ENCODE measurements around the gene RPS4Y1.

The RPS4Y1 gene

DNA sequence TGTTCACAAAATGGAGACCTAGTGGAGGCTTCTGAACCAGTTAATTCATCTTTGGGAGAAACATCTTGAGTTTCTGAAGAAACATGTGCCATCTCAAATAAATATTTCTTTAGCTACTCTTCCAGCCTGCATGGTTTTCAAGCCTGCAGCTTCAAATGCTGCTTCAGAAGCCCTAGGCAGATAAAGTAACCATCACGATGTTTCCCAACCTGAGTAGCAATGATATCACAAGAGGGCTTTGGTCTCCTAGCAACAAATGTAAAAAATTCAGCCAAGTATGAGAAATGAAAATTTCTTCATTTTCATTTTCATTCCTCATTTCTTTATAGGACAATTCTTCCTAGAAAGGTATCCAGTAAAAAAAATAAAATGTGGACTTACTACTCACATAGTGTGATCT lies 42.2 kb downstream of the RPS4Y1 start:
- no peak for DNase-seq (ENCODE audit: low spot score)

DNA sequence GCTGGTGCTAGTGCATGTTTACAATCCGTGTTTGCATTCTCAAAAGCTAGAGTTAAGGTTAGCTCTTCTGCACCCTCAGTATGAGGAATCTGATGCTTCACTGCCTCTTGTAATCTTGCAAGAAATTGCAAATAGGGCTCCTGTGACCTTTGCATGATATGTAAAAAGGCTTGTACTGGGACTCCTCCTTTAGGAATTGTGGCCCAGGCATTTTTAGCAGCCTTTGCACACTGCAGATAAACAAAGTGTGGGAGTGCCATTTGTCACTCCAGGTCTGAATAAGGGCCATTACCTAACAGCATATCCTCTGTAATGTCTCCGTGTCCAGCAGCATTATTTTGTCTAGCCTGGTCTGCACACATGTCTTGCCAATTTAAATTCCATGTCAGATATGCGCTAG lies 44.5 kb downstream of the RPS4Y1 start:
- no peak for DNase-seq (ENCODE audit: low spot score)

DNA sequence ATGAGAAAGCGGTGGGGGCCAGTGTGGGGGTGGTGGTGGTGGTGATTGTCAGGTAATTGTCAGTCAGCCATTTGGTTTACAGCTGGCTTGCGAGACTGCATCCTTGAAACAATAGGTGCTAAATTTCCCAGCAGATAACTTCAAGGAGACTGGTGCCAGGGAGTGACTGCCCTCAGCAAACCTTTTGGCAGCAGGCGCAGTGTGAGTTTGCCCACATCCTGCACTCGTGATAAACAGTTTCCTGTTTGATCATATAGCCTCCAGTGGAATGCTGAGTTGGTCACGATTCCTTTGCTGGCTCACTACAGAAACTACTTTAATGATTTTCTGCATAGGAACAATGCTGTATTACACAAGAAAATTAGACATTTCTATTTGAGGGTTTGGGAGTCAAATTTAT lies 46.0 kb downstream of the RPS4Y1 start:
- DNase-seq (ENCODE audit: low spot score): no peak

DNA sequence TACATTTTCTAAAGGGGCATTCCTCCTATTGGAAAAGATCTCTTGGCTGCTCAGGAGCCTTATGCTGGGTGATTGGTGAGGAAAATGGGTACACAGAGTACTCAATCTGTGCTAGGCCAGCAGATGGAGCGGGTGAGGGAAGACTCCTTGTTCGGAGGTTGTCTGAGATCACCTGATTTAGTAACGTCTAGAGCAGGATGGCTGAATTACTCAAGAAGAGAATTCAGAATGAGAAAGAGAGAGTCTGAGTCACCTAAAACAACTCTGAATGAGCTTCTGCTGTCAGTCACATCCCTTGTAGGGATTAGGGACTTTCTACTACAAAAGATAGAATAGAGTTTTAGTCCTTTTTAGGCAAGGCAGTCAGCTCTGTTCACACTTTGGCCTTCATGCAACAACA lies 46.6 kb downstream of the RPS4Y1 start:
- DNase-seq (ENCODE audit: low spot score): no peak

DNA sequence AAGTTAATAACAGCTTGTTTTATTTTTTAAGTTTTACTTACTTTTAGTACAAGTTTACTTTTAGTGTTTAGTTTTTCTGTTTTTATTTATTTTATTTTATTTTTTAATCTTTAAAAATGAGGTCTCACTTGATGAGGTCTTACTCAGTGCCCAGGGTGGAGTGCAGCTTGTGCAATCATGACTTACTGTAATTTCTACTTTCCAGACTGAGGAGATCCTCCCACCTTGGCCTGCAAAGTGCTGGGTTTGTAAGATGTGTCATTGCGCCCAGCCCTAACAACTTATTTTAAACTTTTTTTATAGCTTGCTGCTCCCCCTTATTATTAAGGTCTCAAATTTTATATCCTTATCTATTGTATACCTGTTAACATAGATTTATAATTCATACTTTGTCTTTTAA lies 52.1 kb downstream of the RPS4Y1 start:
- no peak for DNase-seq (ENCODE audit: low spot score)

DNA sequence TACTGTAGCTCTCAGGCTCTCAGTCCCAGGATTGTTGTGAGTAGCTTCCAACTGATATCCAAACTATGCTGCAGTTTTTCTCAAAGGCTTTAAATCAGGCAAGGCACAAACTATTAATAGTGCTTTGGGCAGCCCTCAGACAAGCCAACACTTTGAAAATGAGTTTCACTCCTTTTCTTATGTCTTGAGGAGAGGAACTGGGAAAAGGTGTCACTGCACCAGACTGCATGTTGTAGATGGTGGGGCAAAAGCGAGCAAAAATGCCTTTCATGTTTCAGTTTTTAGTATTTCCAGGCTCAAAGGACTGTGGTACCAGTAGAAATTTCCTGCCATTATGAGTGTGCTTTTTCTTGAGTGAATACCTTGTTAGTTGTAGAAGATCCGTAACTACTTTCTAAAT lies 54.6 kb downstream of the RPS4Y1 start:
- DNase-seq (ENCODE audit: low spot score): no peak

DNA sequence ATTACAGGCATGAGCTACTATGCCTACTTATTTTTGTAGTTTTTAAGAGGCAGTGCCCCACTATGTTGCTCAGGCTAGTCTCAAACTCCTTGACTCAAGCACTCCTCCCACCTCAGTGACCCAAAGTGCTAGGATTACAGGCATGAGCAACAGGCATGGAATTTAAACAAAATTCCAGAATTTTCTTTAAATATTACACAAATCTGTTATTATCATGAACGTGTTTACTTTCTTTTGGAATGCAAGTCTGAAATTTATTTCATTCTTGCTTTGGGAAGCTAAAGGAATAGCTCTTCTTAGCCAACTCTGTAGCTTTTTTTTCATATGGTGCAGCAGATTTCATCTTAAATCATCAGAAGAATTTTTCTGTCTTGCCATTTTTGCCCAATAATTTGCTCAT lies 66.0 kb downstream of the RPS4Y1 start:
- DNase-seq (ENCODE audit: low spot score): no peak

DNA sequence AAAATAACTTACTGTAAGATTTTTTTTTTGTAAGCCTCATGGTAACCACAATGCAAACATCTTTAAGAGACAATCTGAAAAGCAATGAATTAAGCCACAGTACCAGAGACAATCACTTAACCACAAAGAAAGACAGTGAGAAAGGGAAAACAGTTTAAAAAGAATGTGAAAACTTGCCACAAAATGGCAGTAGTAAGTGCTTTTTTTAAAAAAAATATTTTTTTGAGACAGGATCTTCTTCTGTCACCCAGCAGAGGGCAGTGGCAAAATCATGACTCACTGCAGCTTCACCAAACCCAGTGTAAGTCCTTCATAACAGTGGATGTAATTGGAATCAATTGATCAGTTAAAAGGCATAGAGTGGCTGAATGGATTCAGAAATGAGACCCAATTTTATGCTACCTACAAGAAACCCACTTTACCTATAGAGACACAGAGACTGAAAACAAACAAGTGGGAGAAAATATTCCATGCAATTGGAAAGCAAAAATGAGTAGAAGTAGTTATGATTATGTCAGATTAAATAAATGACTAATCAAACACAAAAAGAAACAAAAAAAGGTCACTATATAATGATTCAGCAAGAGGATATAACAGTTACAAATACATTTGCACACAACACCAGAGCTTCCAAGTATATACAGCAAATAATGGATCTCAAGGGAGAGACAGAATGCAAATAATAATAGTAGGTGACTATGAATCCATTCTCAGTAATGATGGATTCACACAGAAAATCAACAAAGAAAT lies 71.8 kb downstream of the RPS4Y1 start:
- DNase-seq (ENCODE audit: low spot score): no peak
